NCI-H2107 (cell line): ENCODE measurements around the gene SF3B3.
"Not testable (repeated sequence)": the region's sequence is repeated elsewhere in the genome, so short reads cannot be mapped to it uniquely, and the experiment has no call there.

Source experiments
- DNase-seq: peaks from one replicate; lab custom pipeline; 2025; lab: John Stamatoyannopoulos, UW

Gene SF3B3

GRCh38 chr16:70565053-70565452 is 41.4 kb downstream of the SF3B3 start:
- no peak for DNase-seq

- no peak for DNase-seq
These were observed 45.1 kb downstream of the SF3B3 start for GRCh38 chr16:70568601-70569237.

- DNase-seq: no peak
These were observed 46.1 kb downstream of the SF3B3 start for GRCh38 chr16:70569752-70570151.

- DNase-seq: no peak
These were observed 47.5 kb downstream of the SF3B3 start for GRCh38 chr16:70570967-70571570.

GRCh38 chr16:70571623-70572022 is 48.0 kb downstream of the SF3B3 start:
- DNase-seq: no peak

- DNase-seq: no peak
These were observed 48.7 kb downstream of the SF3B3 start for GRCh38 chr16:70572050-70572925.

GRCh38 chr16:70572926-70573270 is 49.3 kb downstream of the SF3B3 start:
- no peak for DNase-seq

GRCh38 chr16:70573451-70574121 is 50.0 kb downstream of the SF3B3 start:
- DNase-seq: no peak

- DNase-seq: no peak
These were observed 51.1 kb downstream of the SF3B3 start for GRCh38 chr16:70574595-70575271.

GRCh38 chr16:70575376-70575775 is 51.8 kb downstream of the SF3B3 start:
- no peak for DNase-seq

- peak; percentile 20 for DNase-seq
These were observed 53.0 kb downstream of the SF3B3 start for GRCh38 chr16:70576431-70577255.

GRCh38 chr16:70577256-70577698 is 53.7 kb downstream of the SF3B3 start:
- no peak for DNase-seq

- no peak for DNase-seq
These were observed 54.4 kb downstream of the SF3B3 start for GRCh38 chr16:70578035-70578434.

GRCh38 chr16:70579248-70579647 is 55.6 kb downstream of the SF3B3 start:
- DNase-seq: no peak

GRCh38 chr16:70579648-70580630 is 56.3 kb downstream of the SF3B3 start:
- no peak for DNase-seq

- no peak for DNase-seq
These were observed 58.8 kb downstream of the SF3B3 start for GRCh38 chr16:70582280-70582978.

- no peak for DNase-seq
These were observed 63.1 kb downstream of the SF3B3 start for GRCh38 chr16:70586731-70587130.

- no peak for DNase-seq
These were observed 64.9 kb downstream of the SF3B3 start for GRCh38 chr16:70588565-70588964.

- DNase-seq: not testable (repeated sequence)
These were observed 65.8 kb downstream of the SF3B3 start for GRCh38 chr16:70589416-70589815.
